HepG2 (cell line): Measurements from ENCODE around the gene SLC6A4. TPM values are rescaled to one million over a fixed set of nuclear protein-coding genes. Genes with fewer than 3 reads are reported as not detected.

ENCODE experiments used
- AKAP8 ChIP-seq: sonication (generic); formaldehyde crosslinking; IDR thresholded peaks from 2 replicates; pipeline ENCODE4 v1.5.1; 2020; ENCODE audit warnings: mild to moderate bottlenecking, missing genetic modification reagents
- ARID4A ChIP-seq: sonication (generic); formaldehyde crosslinking; IDR thresholded peaks from 2 replicates; pipeline ENCODE4 v1.5.0; 2020; ENCODE audit warnings: mild to moderate bottlenecking, missing genetic modification reagents, borderline replicate concordance
- FOXK1 ChIP-seq: sonication (generic); formaldehyde crosslinking; IDR thresholded peaks from 2 replicates; pipeline ENCODE4 v1.4.0; 2020; ENCODE audit warnings: low read depth, missing genetic modification reagents, borderline replicate concordance
- IKZF5 ChIP-seq: IDR thresholded peaks from 2 replicates; pipeline ENCODE4 v1.6.1; 2018; ENCODE audit warnings: missing genetic modification reagents, mild to moderate bottlenecking, missing compliant biosample characterization
- KLF9 ChIP-seq: IDR thresholded peaks from 2 replicates; pipeline ENCODE4 v1.6.1; 2016; ENCODE audit warnings: low read depth
- NFKBIZ ChIP-seq: IDR thresholded peaks from 2 replicates; pipeline ENCODE4 v1.6.1; 2018; ENCODE audit warnings: missing genetic modification reagents, missing compliant biosample characterization
- PAX8 ChIP-seq: sonication (generic); formaldehyde crosslinking; IDR thresholded peaks from 2 replicates; pipeline ENCODE4 v1.8.0; 2022; ENCODE audit warnings: mild to moderate bottlenecking, missing genetic modification reagents, borderline replicate concordance
- PRMT3 ChIP-seq: sonication (generic); formaldehyde crosslinking; IDR thresholded peaks from 2 replicates; pipeline ENCODE4 v1.8.1; 2022; ENCODE audit warnings: low read depth, mild to moderate bottlenecking, moderate library complexity, missing genetic modification reagents, borderline replicate concordance
- RBM39 ChIP-seq: fragments of 200-400 bp; formaldehyde crosslinking; IDR thresholded peaks from one replicate; pipeline ENCODE4 v1.6.1; 2018; ENCODE audit warnings: antibody characterized with exemption, mild to moderate bottlenecking, low read depth, low read length; ENCODE audit not compliant: poor library complexity, severe bottlenecking
- RXRB ChIP-seq: IDR thresholded peaks from 2 replicates; pipeline ENCODE4 v1.6.1; 2016; ENCODE audit warnings: borderline replicate concordance, missing genetic modification reagents, missing compliant biosample characterization
- SOX13 ChIP-seq, 3 experiments: fragments of 450-650 bp in 1 of 3; sonication (generic) in 1 of 3; formaldehyde crosslinking in 1 of 3; IDR thresholded peaks in 2 of 3; conservative IDR thresholded peaks in 1 of 3; 2 replicates each; pipeline versions ENCODE4 v1.5.0 to v1.6.1; 2016 to 2020; ENCODE audit warnings: antibody characterized with exemption in 1 of 3, mild to moderate bottlenecking in 1 of 3, missing compliant biosample characterization in 1 of 3, missing genetic modification reagents in 1 of 3, moderate library complexity in 1 of 3
- ZFP91 ChIP-seq: sonication (generic); formaldehyde crosslinking; IDR thresholded peaks from 2 replicates; pipeline ENCODE4 v1.9.0; 2022; ENCODE audit warnings: missing genetic modification reagents, mild to moderate bottlenecking, borderline replicate concordance
- ZNF20 ChIP-seq: sonication (generic); formaldehyde crosslinking; IDR thresholded peaks from 2 replicates; pipeline ENCODE4 v1.4.0; 2020; ENCODE audit warnings: mild to moderate bottlenecking, moderate library complexity, missing genetic modification reagents
- ZNF563 ChIP-seq: sonication (generic); formaldehyde crosslinking; IDR thresholded peaks from 2 replicates; pipeline ENCODE4 v1.8.0; 2022; ENCODE audit warnings: mild to moderate bottlenecking, moderate library complexity, missing genetic modification reagents
- ZNF773 ChIP-seq: sonication (generic); formaldehyde crosslinking; IDR thresholded peaks from 2 replicates; pipeline ENCODE4 v1.4.0; 2020; ENCODE audit warnings: missing genetic modification reagents, borderline replicate concordance
- polyA plus RNA-seq, 8 experiments: library from polyadenylated mRNA; depleted of rRNA in 3 of 8; stranded (reverse) in 7 of 8; unstranded in 1 of 8; fragments of >200 nt; fragmentation: Illumina TruSeq in 4 of 8; extraction: Trizol in 4 of 8; gene quantifications; 2 replicates each; pipeline versions ENCODE4 v1.2.1 to v1.2.3, GENCODE V29; 2011 to 2016; ENCODE audit warnings: low read depth in 4 of 8, missing spikeins in 1 of 8, mixed read lengths in 1 of 8; ENCODE audit not compliant: insufficient read depth in 1 of 8
- total RNA-seq, 5 experiments: library from RNA; depleted of rRNA; stranded (reverse); fragments of >200 nt; fragmentation: Illumina TruSeq; extraction: Trizol; gene quantifications; 2 replicates each; pipeline ENCODE4 v1.2.3, GENCODE V29; 2016; ENCODE audit warnings: low read depth in 1 of 5
- TF ChIP-seq, protein P1 (sequence below): sonication (generic); formaldehyde crosslinking; IDR thresholded peaks from 2 replicates; pipeline ENCODE4 v1.8.1; 2023; ENCODE audit warnings: mild to moderate bottlenecking, missing genetic modification reagents, borderline replicate concordance
- TF ChIP-seq, protein P2 (sequence below): sonication (generic); formaldehyde crosslinking; IDR thresholded peaks from 2 replicates; pipeline ENCODE4 v1.8.0; 2022; ENCODE audit warnings: missing genetic modification reagents, low read depth, mild to moderate bottlenecking, borderline replicate concordance
- TF ChIP-seq, protein P3 (sequence below): sonication (generic); formaldehyde crosslinking; IDR thresholded peaks from 2 replicates; pipeline ENCODE4 v1.4.0; 2020; ENCODE audit warnings: mild to moderate bottlenecking, missing genetic modification reagents

Gene SLC6A4
- total and polyA plus RNA-seq, 2 of the 13 experiments (the other 11 are each of a cell fraction or from before 2014, with no cell fraction given), result 7.6 to 20.3 TPM

DNA sequence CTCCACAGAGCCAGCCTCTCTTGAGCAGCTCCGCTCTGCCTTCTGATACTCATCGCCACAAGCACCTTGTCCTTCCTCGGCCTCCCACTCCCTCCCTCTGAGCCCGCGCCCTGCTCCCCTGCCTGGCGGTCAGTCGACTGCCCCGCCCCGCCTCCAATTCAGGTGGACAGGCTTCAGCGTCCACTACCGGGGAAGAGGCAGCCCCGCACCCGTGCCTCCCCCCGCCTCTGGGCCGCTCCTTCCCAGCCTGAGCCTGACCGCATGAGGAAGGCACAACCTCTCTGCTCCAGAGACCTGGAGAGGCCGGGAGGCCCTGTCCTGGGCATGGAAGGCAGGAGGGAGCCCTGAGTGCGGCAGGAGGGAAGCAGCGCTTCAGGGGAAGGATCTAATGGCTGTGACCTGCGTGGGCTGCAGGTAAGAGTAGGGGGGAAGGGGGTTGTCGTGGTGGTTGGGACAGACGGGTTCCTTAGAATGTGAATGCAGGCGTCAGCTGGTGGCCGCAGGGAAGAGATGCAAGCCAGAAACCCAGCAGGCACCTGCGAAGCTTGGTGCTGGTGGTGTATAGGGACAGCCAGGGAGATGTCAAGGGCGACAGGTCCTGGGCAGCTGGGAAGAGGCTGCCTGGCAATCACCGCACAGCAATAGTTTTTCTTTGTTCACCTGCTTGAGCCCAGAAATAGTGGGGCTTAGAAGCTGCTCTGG lies 3.0 kb upstream of the SLC6A4 start (continued):
- TF ChIP-seq ZNF563 (CRISPR knock-in tag) (no peak), RBM39 (no peak), KLF9 (no peak), PRMT3 (CRISPR knock-in tag) (no peak), ZNF773 (CRISPR knock-in tag) (no peak), AKAP8 (no peak), RXRB (CRISPR knock-in tag) (no peak), ZNF20 (CRISPR knock-in tag) (no peak), ZFP91 (CRISPR knock-in tag) (peak; percentile 75; the same call in 1 of the 2 replicates), IKZF5 (CRISPR knock-in tag) (no peak), NFKBIZ (CRISPR knock-in tag) (no peak), PAX8 (CRISPR knock-in tag) (no peak), ARID4A (CRISPR knock-in tag) (no peak), FOXK1 (no peak), SOX13 (IDR thresholded peaks at IDR 0.05) (no peak), SOX13 (CRISPR knock-in tag; conservative IDR thresholded peaks at IDR 0.05 in 1 of 2, IDR thresholded peaks at IDR 0.05 in 1 of 2) (no peak)
- TF ChIP-seq, protein P1, sequence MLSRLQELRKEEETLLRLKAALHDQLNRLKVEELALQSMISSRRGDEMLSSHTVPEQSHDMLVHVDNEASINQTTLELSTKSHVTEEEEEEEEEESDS, result no peak
- TF ChIP-seq, protein P2, sequence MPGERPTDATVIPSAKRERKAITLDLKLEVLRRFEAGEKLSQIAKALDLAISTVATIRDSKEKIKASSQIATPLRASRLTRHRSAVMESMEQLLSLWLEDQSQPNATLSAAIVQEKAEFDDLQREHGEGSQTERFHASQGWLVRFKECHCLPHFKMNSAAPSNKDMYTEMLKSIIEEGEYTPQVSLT, result no peak
- TF ChIP-seq, protein P3, sequence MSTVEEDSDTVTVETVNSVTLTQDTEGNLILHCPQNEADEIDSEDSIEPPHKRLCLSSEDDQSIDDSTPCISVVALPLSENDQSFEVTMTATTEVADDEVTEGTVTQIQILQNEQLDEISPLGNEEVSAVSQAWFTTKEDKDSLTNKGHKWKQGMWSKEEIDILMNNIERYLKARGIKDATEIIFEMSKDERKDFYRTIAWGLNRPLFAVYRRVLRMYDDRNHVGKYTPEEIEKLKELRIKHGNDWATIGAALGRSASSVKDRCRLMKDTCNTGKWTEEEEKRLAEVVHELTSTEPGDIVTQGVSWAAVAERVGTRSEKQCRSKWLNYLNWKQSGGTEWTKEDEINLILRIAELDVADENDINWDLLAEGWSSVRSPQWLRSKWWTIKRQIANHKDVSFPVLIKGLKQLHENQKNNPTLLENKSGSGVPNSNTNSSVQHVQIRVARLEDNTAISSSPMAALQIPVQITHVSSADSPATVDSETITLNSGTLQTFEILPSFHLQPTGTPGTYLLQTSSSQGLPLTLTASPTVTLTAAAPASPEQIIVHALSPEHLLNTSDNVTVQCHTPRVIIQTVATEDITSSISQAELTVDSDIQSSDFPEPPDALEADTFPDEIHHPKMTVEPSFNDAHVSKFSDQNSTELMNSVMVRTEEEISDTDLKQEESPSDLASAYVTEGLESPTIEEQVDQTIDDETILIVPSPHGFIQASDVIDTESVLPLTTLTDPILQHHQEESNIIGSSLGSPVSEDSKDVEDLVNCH (CRISPR knock-in tag), result no peak
